IMR-90 (cell line): ENCODE measurements around the gene DNAJB4. TPM values are rescaled to one million over a fixed set of nuclear protein-coding genes. Genes with fewer than 3 reads are reported as not detected.
"Not testable (repeated sequence)": the region's sequence is repeated elsewhere in the genome, so short reads cannot be mapped to it uniquely, and the experiment has no call there.

Experiments used
- ATAC-seq: fragments of 200-7000 bp; cut with Tn5 transposase; 2 replicates; pipeline ENCODE4 v1.9.1; 2020; ENCODE audit warnings: low read depth, mild to moderate bottlenecking, moderate library complexity
- BruUV-seq: library from RNA; stranded (reverse); fragments of 400-500 nt; replicated peaks from 2 replicates; lab custom pipeline; 2021; lab: Mats Ljungman, UMichigan
- CTCF ChIA-PET: fragments of 300-600 bp; formaldehyde crosslinking; extraction: SDS; loops from one replicate; lab custom pipeline; 2021; ENCODE audit warnings: antibody characterized with exemption; lab: Yijun Ruan, JAX
- POLR2A ChIA-PET: fragments of 300-600 bp; sonication (Branson Sonifier 250); formaldehyde crosslinking; loops from one replicate; lab custom pipeline; 2022; ENCODE audit warnings: antibody characterized with exemption; ENCODE audit not compliant: unreplicated experiment; lab: Charles Lee
- DNase-seq: peaks from one replicate; pipeline ENCODE4 v3.0.0; 2013
- H2AFZ ChIP-seq: replicated peaks from 2 replicates; pipeline ENCODE3; 2013; ENCODE audit warnings: low read length, mild to moderate bottlenecking; ENCODE audit not compliant: poor library complexity
- H2AK5ac ChIP-seq: 2 replicates; pipeline ENCODE4 v1.6.1; 2013; ENCODE audit warnings: low read depth, low read length, inconsistent platforms
- H2AK9ac ChIP-seq: replicated peaks from 2 replicates; pipeline ENCODE3; 2013; ENCODE audit warnings: mild to moderate bottlenecking, low read depth, low read length, moderate library complexity; ENCODE audit not compliant: poor library complexity
- H2BK120ac ChIP-seq: 2 replicates; pipeline ENCODE4 v1.6.1; 2013; ENCODE audit warnings: low read depth, low read length, inconsistent platforms
- H2BK15ac ChIP-seq: 3 replicates; pipeline ENCODE4 v1.6.1; 2013; ENCODE audit warnings: low read depth, low read length, inconsistent platforms
- H2BK20ac ChIP-seq: 2 replicates; pipeline ENCODE4 v1.6.1; 2013; ENCODE audit warnings: low read depth, mild to moderate bottlenecking, inconsistent platforms, low read length, moderate library complexity
- H2BK5ac ChIP-seq: 2 replicates; pipeline ENCODE4 v1.6.1; 2013; ENCODE audit warnings: mild to moderate bottlenecking, low read depth, low read length, inconsistent platforms; ENCODE audit not compliant: poor library complexity, severe bottlenecking
- H3K14ac ChIP-seq: replicated peaks from 2 replicates; pipeline ENCODE4 v1.6.1; 2013; ENCODE audit warnings: low read depth, low read length, inconsistent platforms
- H3K18ac ChIP-seq: 2 replicates; pipeline ENCODE4 v1.6.1; 2013; ENCODE audit warnings: low read depth, low read length, control low read depth
- H3K23ac ChIP-seq: 2 replicates; pipeline ENCODE4 v1.6.1; 2013; ENCODE audit warnings: low read depth, low read length, inconsistent platforms
- H3K27ac ChIP-seq: 2 replicates; pipeline ENCODE4 v1.5.1; 2013; ENCODE audit warnings: mild to moderate bottlenecking, control low read depth, low read length; ENCODE audit not compliant: insufficient read depth
- H3K27me3 ChIP-seq: 2 replicates; pipeline ENCODE4 v1.6.1; 2013; ENCODE audit warnings: low read length; ENCODE audit not compliant: control insufficient read depth, insufficient read depth
- H3K36me3 ChIP-seq: 2 replicates; pipeline ENCODE4 v1.6.1; 2013; ENCODE audit warnings: low read length, mixed read lengths; ENCODE audit not compliant: control insufficient read depth, insufficient read depth
- H3K4ac ChIP-seq: 2 replicates; pipeline ENCODE4 v1.6.1; 2013; ENCODE audit warnings: low read depth, low read length, inconsistent platforms
- H3K4me1 ChIP-seq: 2 replicates; pipeline ENCODE4 v1.6.1; 2013; ENCODE audit warnings: low read length, mixed read lengths; ENCODE audit not compliant: control insufficient read depth, insufficient read depth
- H3K4me2 ChIP-seq: 2 replicates; pipeline ENCODE4 v1.6.1; 2013; ENCODE audit warnings: low read depth, mild to moderate bottlenecking, control low read depth, low read length, moderate library complexity
- H3K4me3 ChIP-seq: 2 replicates; pipeline ENCODE4 v1.5.1; 2013; ENCODE audit warnings: low read depth, mild to moderate bottlenecking, control low read depth, low read length, moderate library complexity; ENCODE audit not compliant: insufficient read depth
- H3K56ac ChIP-seq: 2 replicates; pipeline ENCODE4 v1.6.1; 2013; ENCODE audit warnings: low read length, inconsistent platforms; ENCODE audit not compliant: insufficient read depth; ENCODE audit errors: extremely low read depth
- H3K79me1 ChIP-seq, 2 experiments: 2 replicates each; pipeline ENCODE4 v1.6.1; 2013; ENCODE audit warnings: low read length in 2 of 2, inconsistent platforms in 1 of 2, low read depth in 1 of 2
- H3K9ac ChIP-seq: 2 replicates; pipeline ENCODE4 v1.6.1; 2013; ENCODE audit warnings: low read depth, low read length, control low read depth
- H3K9me1 ChIP-seq: 2 replicates; pipeline ENCODE4 v1.6.1; 2013; ENCODE audit warnings: low read length, inconsistent platforms; ENCODE audit not compliant: insufficient read depth
- H3K9me3 ChIP-seq: 2 replicates; pipeline ENCODE4 v1.6.1; 2013; ENCODE audit warnings: low read length; ENCODE audit not compliant: control insufficient read depth, insufficient read depth
- H4K20me1 ChIP-seq: 2 replicates; pipeline ENCODE4 v1.6.1; 2013; ENCODE audit warnings: low read length, inconsistent platforms; ENCODE audit not compliant: insufficient read depth
- H4K5ac ChIP-seq: 2 replicates; pipeline ENCODE4 v1.6.1; 2013; ENCODE audit warnings: mild to moderate bottlenecking, low read depth, low read length, control low read depth
- H4K8ac ChIP-seq, 2 experiments: 2 replicates each; pipeline ENCODE4 v1.6.1; 2013; ENCODE audit warnings: low read depth in 2 of 2, low read length in 2 of 2, control low read depth in 1 of 2, inconsistent platforms in 1 of 2
- H4K91ac ChIP-seq: 2 replicates; pipeline ENCODE4 v1.6.1; 2013; ENCODE audit warnings: low read depth, low read length, inconsistent platforms; ENCODE audit not compliant: insufficient read depth
- WGBS, 2 experiments: methylation state at CpG; one replicate each; pipeline versions ENCODE4 v1.1.5 to v1.1.7; 2013; ENCODE audit warnings: missing lambda C conversion rate in 2 of 2; ENCODE audit not compliant: insufficient read length in 1 of 2; ENCODE audit errors: extremely low coverage in 2 of 2; 5-methylcytosine and 5-hydroxymethylcytosine counted together
- dilution Hi-C: fragments of 300-500 bp; cut with HindIII; formaldehyde crosslinking; loops from one replicate; pipeline ENCODE4 v1.14.3; 2018; ENCODE audit warnings: low sequenced_read_pairs; ENCODE audit not compliant: unreplicated experiment
- in situ Hi-C: fragments of 300-500 bp; cut with MboI; formaldehyde crosslinking; loops from 3 replicates; pipeline ENCODE4 v1.14.3; 2019; ENCODE audit warnings: low sequenced_read_pairs, inconsistent platforms, mixed read lengths
- intact Hi-C: fragments of 100-400 bp; cut with micrococcal nuclease; formaldehyde crosslinking; loops from 2 replicates; pipeline ENCODE4 v1.10.0; 2022
- polyA plus RNA-seq, 3 experiments: library from polyadenylated mRNA; depleted of rRNA; stranded (reverse); fragments of >200 nt; gene quantifications; 2 replicates each; pipeline ENCODE4 v1.2.3, GENCODE V29; 2012; ENCODE audit warnings: low replicate concordance in 1 of 3
- total RNA-seq: library from RNA; depleted of rRNA; stranded (reverse); fragments of >200 nt; gene quantifications from 2 replicates; pipeline ENCODE4 v1.2.3, GENCODE V29; 2012

The DNAJB4 gene
- total and polyA plus RNA-seq, 2 of the 4 experiments (the other 2 are of a cell fraction), result 30.6 to 31.0 TPM

DNA sequence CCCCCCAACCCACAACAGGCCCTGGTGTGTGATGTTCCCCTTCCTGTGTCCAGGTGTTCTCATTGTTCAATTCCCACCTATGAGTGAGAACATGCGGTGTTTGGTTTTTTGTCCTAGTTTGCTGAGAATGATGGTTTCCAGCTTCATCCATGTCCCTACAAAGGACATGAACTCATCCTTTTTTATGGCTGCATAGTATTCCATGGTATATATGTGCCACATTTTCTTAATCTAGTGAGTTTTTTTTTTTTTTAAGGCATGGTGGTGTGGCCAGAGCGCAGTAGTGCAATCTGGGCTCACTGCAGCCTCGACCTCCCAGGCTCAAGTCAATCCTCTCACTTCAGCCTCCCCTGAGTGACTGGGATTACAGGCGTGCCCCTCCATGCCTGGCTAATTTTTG is 16.4 kb downstream of the DNAJB4 start:
- dilution Hi-C loops, intact Hi-C loops: not testable (repeated sequence)

More for the DNA sequence above, 16.4 kb downstream of the DNAJB4 start:
- no CpG with 5 or more reads among the region's 4 CpGs for WGBS, 2 experiments
- H4K5ac ChIP-seq, H3K9me3 ChIP-seq, DNase-seq, H3K27me3 ChIP-seq, BruUV-seq, H4K91ac ChIP-seq, H2AK9ac ChIP-seq, H2AK5ac ChIP-seq, H3K14ac ChIP-seq, H3K4me1 ChIP-seq, H3K56ac ChIP-seq, POLR2A ChIA-PET, H3K23ac ChIP-seq, H3K4ac ChIP-seq, H3K4me3 ChIP-seq, H3K36me3 ChIP-seq, in situ Hi-C loops, H3K4me2 ChIP-seq, ATAC-seq, H3K18ac ChIP-seq, H3K9me1 ChIP-seq, H2BK20ac ChIP-seq, H2BK15ac ChIP-seq, H2BK120ac ChIP-seq, H4K20me1 ChIP-seq, H2AFZ ChIP-seq, H2BK5ac ChIP-seq, H3K27ac ChIP-seq, H3K9ac ChIP-seq, H4K8ac ChIP-seq, H3K79me1 ChIP-seq, CTCF ChIA-PET: not testable (repeated sequence)
